T-helper 17 cell (primary cell): ENCODE measurements around the gene CARS2. TPM values are rescaled to one million over a fixed set of nuclear protein-coding genes. Genes with fewer than 3 reads are reported as not detected.

ENCODE experiments used
- ATAC-seq: fragments of 150-1000 bp; cut with Tn5 transposase; 2 replicates; pipeline ENCODE4 v1.10.0; 2021; ENCODE audit warnings: mild to moderate bottlenecking, moderate library complexity
- DNase-seq, 3 donors: peaks; one replicate each; pipeline versions ENCODE4 v3.0.0 to v3.0.0-alpha.2; 2020 to 2021
- H3K9me3 ChIP-seq: one replicate; pipeline ENCODE4 v1.7.0; 2013; ENCODE audit warnings: low read length, mild to moderate bottlenecking; ENCODE audit not compliant: control insufficient read depth, poor library complexity, severe bottlenecking
- H3K27ac Mint-ChIP-seq: one replicate; pipeline ENCODE4 v1.8.0; 2022; ENCODE audit warnings: mild to moderate bottlenecking, moderate library complexity, mixed read lengths
- H3K27me3 Mint-ChIP-seq: one replicate; pipeline ENCODE4 v1.8.0; 2022; ENCODE audit warnings: mixed read lengths
- H3K36me3 Mint-ChIP-seq: one replicate; pipeline ENCODE4 v1.8.0; 2022; ENCODE audit warnings: low read depth, mixed read lengths
- H3K4me1 Mint-ChIP-seq: one replicate; pipeline ENCODE4 v1.8.0; 2022; ENCODE audit warnings: mild to moderate bottlenecking, mixed read lengths
- H3K4me3 Mint-ChIP-seq: one replicate; pipeline ENCODE4 v1.8.0; 2022; ENCODE audit warnings: mild to moderate bottlenecking, moderate library complexity, mixed read lengths
- total RNA-seq, 4 donors: library from RNA in 2 of 4; stranded (reverse) in 2 of 4; gene quantifications; one replicate each; pipeline ENCODE4 v1.2.3 and lab custom pipeline; 2022 to 2026

Gene CARS2
- total RNA-seq, 2 donors from 2014 or later: 57.7 to 74.6 TPM

DNA sequence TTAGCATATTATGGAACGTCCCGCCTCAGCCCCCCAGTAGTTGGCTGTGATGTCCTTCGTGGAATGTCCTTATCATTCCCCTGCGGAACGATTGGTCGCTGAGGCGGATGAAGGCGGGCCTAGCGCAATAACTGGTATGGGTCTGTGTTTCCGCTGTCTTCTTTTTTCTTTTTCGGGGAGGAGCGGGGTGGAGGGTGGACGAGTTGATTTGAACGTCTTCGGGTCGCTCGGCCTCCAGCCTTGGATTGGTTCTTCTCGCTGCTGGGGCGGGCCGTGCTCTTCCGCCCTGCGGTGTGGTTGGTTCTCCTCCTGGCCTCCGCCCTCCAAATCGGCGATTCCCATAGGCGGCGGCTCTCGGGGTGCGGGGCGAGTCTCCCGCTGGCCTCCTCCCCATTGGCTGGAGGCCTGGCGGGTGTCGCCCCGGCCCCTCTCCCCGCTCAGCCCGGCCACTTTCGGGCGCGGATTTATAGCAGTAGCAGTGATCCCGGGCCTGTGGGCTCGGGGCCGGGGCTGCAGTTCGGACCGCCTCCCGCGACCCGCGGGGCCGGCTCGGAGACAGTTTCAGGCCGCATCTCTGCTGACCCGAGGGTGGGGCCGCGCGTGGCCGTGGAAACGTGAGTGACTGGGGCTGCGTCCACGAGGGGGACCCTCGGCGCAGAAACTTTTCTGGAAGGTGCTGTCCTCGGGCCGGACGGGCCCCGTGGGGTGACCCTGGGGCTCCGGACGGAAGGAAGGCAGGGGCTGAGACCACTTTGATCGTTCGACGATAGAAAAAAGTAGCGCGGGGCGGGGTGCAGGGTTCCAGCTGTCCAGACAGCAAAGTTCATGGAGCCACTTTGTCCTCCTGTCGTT, 9.7 kb upstream of the CARS2 start:
- Mint-ChIP-seq H3K4me1 (peaks cover 34% of the 10 kb centered on the region), H3K27ac (peak overlapping the region; percentile 99), H3K27me3 (no peaks in the 10 kb centered on the region), H3K4me3 (peak overlapping the region; percentile 98), H3K36me3 (peaks cover 2% of the 10 kb centered on the region)
- peak; percentile 68 for ATAC-seq
- peak; percentile 90 to 93 (median 91) for DNase-seq
- no peaks in the 10 kb centered on the region for H3K9me3 ChIP-seq

DNA sequence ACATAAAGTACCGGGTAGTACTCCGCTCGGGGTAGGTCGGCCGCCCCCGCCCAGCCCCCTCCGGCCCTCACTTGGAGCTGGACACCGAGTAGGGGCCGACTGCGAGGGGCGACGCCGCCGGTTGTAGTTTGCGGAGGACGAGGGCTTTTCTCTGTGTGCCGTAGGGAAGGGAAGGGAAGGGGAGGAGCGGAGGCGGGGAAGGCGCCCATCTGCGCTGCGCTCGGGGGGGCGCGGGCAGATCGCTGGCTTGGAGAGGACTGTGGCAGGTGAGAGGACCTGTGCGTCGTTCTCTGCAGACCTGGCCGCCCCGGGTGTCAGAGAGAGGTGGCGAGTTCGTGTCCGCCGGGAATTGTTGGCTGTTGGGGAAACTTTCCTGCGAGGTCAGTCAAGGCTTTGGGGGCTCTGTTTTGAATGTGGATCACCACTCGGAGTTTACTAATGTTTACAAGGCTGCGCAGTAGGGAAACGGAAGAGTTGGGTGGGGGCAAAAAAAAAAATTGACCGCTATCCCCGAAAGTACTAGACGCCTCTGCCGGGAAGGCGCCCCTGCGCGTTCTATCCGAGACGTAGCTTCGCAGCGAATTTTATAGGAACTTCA, 9.0 kb upstream of the CARS2 start:
- ATAC-seq (no peak), DNase-seq (peak; percentile 28 to 40 (median 31))
- peaks cover 33% of the 10 kb centered on the region for H3K4me1 Mint-ChIP-seq
- peak overlapping the region; percentile 99 for H3K27ac Mint-ChIP-seq
- H3K36me3 Mint-ChIP-seq: peaks cover 2% of the 10 kb centered on the region
- no peaks in the 10 kb centered on the region for H3K9me3 ChIP-seq
- peak overlapping the region; percentile 98 for H3K4me3 Mint-ChIP-seq
- no peaks in the 10 kb centered on the region for H3K27me3 Mint-ChIP-seq

GRCh38 chr13:110713981-110714796, 8.3 kb upstream of the CARS2 start:
- peak overlapping the region; percentile 99 for H3K27ac Mint-ChIP-seq
- H3K36me3 Mint-ChIP-seq: no peaks in the 10 kb centered on the region
- ATAC-seq (peak; percentile 7), DNase-seq (peak; percentile 59 to 70 (median 62))
- peak overlapping the region; percentile 98 for H3K4me3 Mint-ChIP-seq
- no peaks in the 10 kb centered on the region for H3K9me3 ChIP-seq
- H3K4me1 Mint-ChIP-seq: peaks cover 32% of the 10 kb centered on the region
- no peaks in the 10 kb centered on the region for H3K27me3 Mint-ChIP-seq

GRCh38 chr13:110713642-110713952, 7.7 kb upstream of the CARS2 start, which contains the start of gene ING1:
Gene ING1 (plus strand): TSS chr13:110713700. CDS start chr13:110714150, 450 bp downstream.
- no peaks in the 10 kb centered on the region for H3K9me3 ChIP-seq
- no peak for ATAC-seq
- H3K27ac Mint-ChIP-seq: peak within 1 kb of the TSS; percentile 99
- H3K4me3 Mint-ChIP-seq: peak within 1 kb of the TSS; percentile 98
- no peaks in the 10 kb centered on the region for H3K36me3 Mint-ChIP-seq
- H3K27me3 Mint-ChIP-seq: no peaks in the 10 kb centered on the region
- H3K4me1 Mint-ChIP-seq: peaks cover 32% of the 10 kb centered on the region
- no peak for DNase-seq

GRCh38 chr13:110712849-110713641, 7.1 kb upstream of the CARS2 start:
- DNase-seq (peak; percentile 98), ATAC-seq (peak; percentile 66)
- H3K9me3 ChIP-seq: no peaks in the 10 kb centered on the region
- peaks cover 32% of the 10 kb centered on the region for H3K4me1 Mint-ChIP-seq
- no peaks in the 10 kb centered on the region for H3K27me3 Mint-ChIP-seq
- H3K36me3 Mint-ChIP-seq: no peaks in the 10 kb centered on the region
- H3K27ac Mint-ChIP-seq: peak overlapping the region; percentile 99
- peak overlapping the region; percentile 98 for H3K4me3 Mint-ChIP-seq

DNA sequence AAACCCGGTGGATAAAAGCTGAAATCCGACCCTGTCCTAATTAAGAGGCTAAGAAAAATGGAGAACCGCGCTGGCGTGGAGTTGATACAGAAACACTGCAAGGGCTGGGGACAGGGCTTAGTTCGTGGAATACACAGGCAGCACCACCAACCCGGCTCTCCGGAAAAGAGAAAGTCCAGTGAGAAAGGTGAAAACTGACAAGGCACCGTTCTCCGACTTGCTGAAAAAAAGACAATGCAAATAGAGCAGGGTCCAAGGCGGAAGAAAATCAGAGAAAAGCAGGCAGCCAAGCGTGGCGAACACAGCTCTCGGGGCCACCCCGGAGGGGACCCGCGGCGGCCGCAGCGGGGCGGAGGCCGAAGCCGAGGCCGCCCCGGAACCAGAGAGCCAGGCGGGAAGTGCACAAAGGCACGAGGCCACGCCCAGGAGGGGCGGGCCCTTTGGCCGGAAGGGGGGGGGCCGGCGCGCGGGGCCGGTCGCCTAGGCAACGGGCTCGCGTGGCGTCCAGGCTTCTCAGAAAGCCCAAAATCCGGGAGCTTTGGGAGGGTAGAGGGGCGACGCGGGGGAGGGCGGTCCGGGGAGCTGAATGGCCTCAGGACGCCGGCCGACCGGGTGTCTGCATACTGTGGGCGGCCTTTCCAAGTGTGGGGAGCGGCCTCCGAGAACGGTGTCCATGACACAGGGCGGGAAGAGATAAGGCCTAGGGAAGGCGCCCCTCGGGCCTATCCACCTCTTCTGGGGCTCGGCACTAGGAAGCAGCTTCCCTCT, 6.3 kb upstream of the CARS2 start:
- peak overlapping the region; percentile 98 for H3K4me3 Mint-ChIP-seq
- no peaks in the 10 kb centered on the region for H3K27me3 Mint-ChIP-seq
- DNase-seq: peak; percentile 76 to 91 (median 85)
- peaks cover 25% of the 10 kb centered on the region for H3K4me1 Mint-ChIP-seq
- H3K9me3 ChIP-seq: no peaks in the 10 kb centered on the region
- no peaks in the 10 kb centered on the region for H3K36me3 Mint-ChIP-seq
- peak overlapping the region; percentile 99 for H3K27ac Mint-ChIP-seq
- peak; percentile 33 for ATAC-seq

- no peak for ATAC-seq
- Mint-ChIP-seq H3K4me3 (peak overlapping the region; percentile 91), H3K27me3 (no peaks in the 10 kb centered on the region), H3K36me3 (no peaks in the 10 kb centered on the region), H3K4me1 (peaks cover 23% of the 10 kb centered on the region), H3K27ac (peak overlapping the region; percentile 27)
- H3K9me3 ChIP-seq: no peaks in the 10 kb centered on the region
- DNase-seq: no peak
Observed at GRCh38 chr13:110706570-110707372, 855 bp upstream of the CARS2 start.

DNA sequence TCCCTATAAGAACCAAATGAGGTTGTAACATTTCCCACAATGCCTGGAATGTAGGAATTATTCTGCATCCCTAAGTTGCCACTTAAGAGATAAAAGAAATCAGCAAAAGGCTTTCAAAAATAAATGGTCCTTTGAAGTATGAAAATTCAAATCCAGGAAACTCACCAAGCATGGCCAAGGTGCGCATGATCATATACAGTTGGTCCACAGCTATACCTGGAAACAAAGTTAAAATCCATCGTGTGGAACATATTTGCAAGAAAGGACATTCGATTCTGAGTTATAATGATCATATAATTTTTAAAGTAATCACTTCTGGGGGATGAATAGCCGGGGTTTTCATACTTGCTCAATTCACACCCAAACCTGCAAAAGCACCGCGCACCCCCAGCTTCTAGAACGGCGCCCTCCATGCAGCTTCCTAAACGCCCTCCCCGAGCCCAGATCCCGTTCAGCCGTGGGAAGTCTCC, 525 bp downstream of the CARS2 start:
- Mint-ChIP-seq H3K36me3 (peaks cover 2% of the 10 kb centered on the region), H3K4me1 (peaks cover 20% of the 10 kb centered on the region), H3K27me3 (no peaks in the 10 kb centered on the region), H3K27ac (peak overlapping the region; percentile 61), H3K4me3 (peak overlapping the region; percentile 91)
- no peaks in the 10 kb centered on the region for H3K9me3 ChIP-seq
- DNase-seq (no peak), ATAC-seq (no peak)

- no peaks in the 10 kb centered on the region for H3K9me3 ChIP-seq
- Mint-ChIP-seq H3K4me1 (peaks cover 30% of the 10 kb centered on the region), H3K27ac (peak overlapping the region; percentile 37), H3K36me3 (peaks cover 2% of the 10 kb centered on the region), H3K27me3 (no peaks in the 10 kb centered on the region), H3K4me3 (no peak overlapping the region)
- DNase-seq (no peak), ATAC-seq (no peak)
Observed at GRCh38 chr13:110702591-110703526, 3.1 kb downstream of the CARS2 start.

GRCh38 chr13:110702089-110702488, 3.8 kb downstream of the CARS2 start:
- peak overlapping the region; percentile 37 for H3K27ac Mint-ChIP-seq

More at GRCh38 chr13:110702089-110702488, 3.8 kb downstream of the CARS2 start:
- H3K4me1 Mint-ChIP-seq: peaks cover 30% of the 10 kb centered on the region
- no peaks in the 10 kb centered on the region for H3K27me3 Mint-ChIP-seq
- H3K36me3 Mint-ChIP-seq: peaks cover 2% of the 10 kb centered on the region
- ATAC-seq (no peak), DNase-seq (no peak)
- H3K4me3 Mint-ChIP-seq: peak overlapping the region; percentile 12
- H3K9me3 ChIP-seq: no peaks in the 10 kb centered on the region
